HEK293T (cell line): ENCODE data around the gene TMEM178B.

Experiments used
- CTCF ChIA-PET: fragments of 350-600 bp; formaldehyde crosslinking; extraction: SDS; loops from one replicate; lab custom pipeline; 2021; ENCODE audit warnings: antibody characterized with exemption, inconsistent platforms; lab: Yijun Ruan, JAX
- POLR2A ChIA-PET: fragments of 350-600 bp; formaldehyde crosslinking; extraction: SDS; loops from one replicate; lab custom pipeline; 2020; ENCODE audit warnings: antibody characterized with exemption, inconsistent platforms; lab: Yijun Ruan, JAX
- DNase-seq: peaks from one replicate; pipeline ENCODE4 v3.0.0; 2012; ENCODE audit warnings: mixed read lengths; ENCODE audit errors: extremely low spot score
- ARNT ChIP-seq: fragments of 450-650 bp; IDR thresholded peaks from 2 replicates; pipeline ENCODE4 v1.6.1; 2017; ENCODE audit warnings: mild to moderate bottlenecking
- BHLHE40 ChIP-seq: fragments of 450-650 bp; IDR thresholded peaks from 2 replicates; pipeline ENCODE4 v1.6.1; 2016; ENCODE audit warnings: mild to moderate bottlenecking, moderate library complexity, borderline replicate concordance
- CTBP1 ChIP-seq: fragments of 450-650 bp; IDR thresholded peaks from 2 replicates; pipeline ENCODE4 v1.6.1; 2016; ENCODE audit warnings: borderline replicate concordance
- ELF4 ChIP-seq: fragments of 450-650 bp; IDR thresholded peaks from 2 replicates; pipeline ENCODE4 v1.6.1; 2017; ENCODE audit warnings: antibody characterized with exemption
- FOXA1 ChIP-seq: fragments of 450-650 bp; IDR thresholded peaks from 2 replicates; pipeline ENCODE4 v1.6.1; 2016; ENCODE audit warnings: mild to moderate bottlenecking
- FOXK2 ChIP-seq: fragments of 450-650 bp; IDR thresholded peaks from 2 replicates; pipeline ENCODE4 v1.6.1; 2016; ENCODE audit warnings: mild to moderate bottlenecking
- FOXM1 ChIP-seq: fragments of 450-650 bp; IDR thresholded peaks from 2 replicates; pipeline ENCODE4 v1.6.1; 2017; ENCODE audit warnings: mild to moderate bottlenecking, borderline replicate concordance
- HDGF ChIP-seq: fragments of 450-650 bp; IDR thresholded peaks from 2 replicates; pipeline ENCODE4 v1.6.1; 2017; ENCODE audit warnings: antibody characterized with exemption, borderline replicate concordance
- L3MBTL2 ChIP-seq: fragments of 450-650 bp; conservative IDR thresholded peaks from 2 replicates; pipeline ENCODE4 v1.6.1; 2016; ENCODE audit warnings: mild to moderate bottlenecking
- LEF1 ChIP-seq: fragments of 450-650 bp; IDR thresholded peaks from 2 replicates; pipeline ENCODE4 v1.6.1; 2017; ENCODE audit warnings: mild to moderate bottlenecking, borderline replicate concordance
- NFRKB ChIP-seq: fragments of 450-650 bp; IDR thresholded peaks from 2 replicates; pipeline ENCODE4 v1.6.1; 2016; ENCODE audit warnings: mild to moderate bottlenecking, moderate library complexity
- SP1 ChIP-seq: fragments of 450-650 bp; IDR thresholded peaks from 2 replicates; pipeline ENCODE4 v1.6.1; 2017
- SUZ12 ChIP-seq: fragments of 450-650 bp; IDR thresholded peaks from 2 replicates; pipeline ENCODE4 v1.6.1; 2016; ENCODE audit warnings: mild to moderate bottlenecking
- TARDBP ChIP-seq: fragments of 450-650 bp; IDR thresholded peaks from 2 replicates; pipeline ENCODE4 v1.6.1; 2016
- ZNF384 ChIP-seq: fragments of 450-650 bp; IDR thresholded peaks from 2 replicates; pipeline ENCODE4 v1.6.1; 2016
- TF ChIP-seq, protein P1 (sequence below): fragments of 450-650 bp; IDR thresholded peaks from 2 replicates; pipeline ENCODE4 v1.6.1; 2016

The TMEM178B gene

DNA sequence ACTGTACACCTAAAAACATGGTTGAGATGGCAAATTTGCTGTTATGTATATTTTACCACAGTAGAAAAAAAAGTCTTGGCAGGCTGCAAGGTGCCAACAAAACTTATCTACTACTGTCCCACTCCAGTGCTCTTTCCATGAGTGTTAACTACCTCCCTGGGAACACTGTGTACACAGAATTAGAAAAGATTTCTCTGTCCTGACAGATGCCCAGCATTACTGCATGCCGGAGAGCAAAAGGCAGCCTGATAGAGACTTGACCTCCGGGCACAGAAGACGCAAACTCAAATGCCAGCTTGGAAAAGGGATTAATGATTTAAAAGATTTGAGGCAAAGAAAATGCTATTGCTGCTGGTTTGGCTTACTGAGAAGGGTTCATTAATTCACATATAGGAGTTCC is 228.8 kb downstream of the TMEM178B start:
- no peak for DNase-seq
- CTCF ChIA-PET, result no interaction called here
- TF ChIP-seq ELF4, result no peak
- TF ChIP-seq ARNT, result no peak
- POLR2A ChIA-PET, result no interaction called here

GRCh38 chr7:141304291-141304690 is 230.4 kb downstream of the TMEM178B start:
- POLR2A ChIA-PET, result no interaction called here
- CTCF ChIA-PET, result no interaction called here
- DNase-seq, result no peak
- TF ChIP-seq LEF1, result no peak
- no peak for TF ChIP-seq ZNF384
- no peak for TF ChIP-seq NFRKB
- TF ChIP-seq SUZ12, result no peak
- TF ChIP-seq HDGF, result no peak
- TF ChIP-seq ELF4, result no peak
- no peak for TF ChIP-seq L3MBTL2
- no peak for TF ChIP-seq ARNT
- TF ChIP-seq FOXA1, result no peak
- TF ChIP-seq SP1, result no peak
- no peak for TF ChIP-seq FOXK2
- no peak for TF ChIP-seq BHLHE40
- TF ChIP-seq, protein P1, sequence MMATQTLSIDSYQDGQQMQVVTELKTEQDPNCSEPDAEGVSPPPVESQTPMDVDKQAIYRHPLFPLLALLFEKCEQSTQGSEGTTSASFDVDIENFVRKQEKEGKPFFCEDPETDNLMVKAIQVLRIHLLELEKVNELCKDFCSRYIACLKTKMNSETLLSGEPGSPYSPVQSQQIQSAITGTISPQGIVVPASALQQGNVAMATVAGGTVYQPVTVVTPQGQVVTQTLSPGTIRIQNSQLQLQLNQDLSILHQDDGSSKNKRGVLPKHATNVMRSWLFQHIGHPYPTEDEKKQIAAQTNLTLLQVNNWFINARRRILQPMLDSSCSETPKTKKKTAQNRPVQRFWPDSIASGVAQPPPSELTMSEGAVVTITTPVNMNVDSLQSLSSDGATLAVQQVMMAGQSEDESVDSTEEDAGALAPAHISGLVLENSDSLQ, result no peak
- no peak for TF ChIP-seq TARDBP
- no peak for TF ChIP-seq CTBP1
- no peak for TF ChIP-seq FOXM1

DNA sequence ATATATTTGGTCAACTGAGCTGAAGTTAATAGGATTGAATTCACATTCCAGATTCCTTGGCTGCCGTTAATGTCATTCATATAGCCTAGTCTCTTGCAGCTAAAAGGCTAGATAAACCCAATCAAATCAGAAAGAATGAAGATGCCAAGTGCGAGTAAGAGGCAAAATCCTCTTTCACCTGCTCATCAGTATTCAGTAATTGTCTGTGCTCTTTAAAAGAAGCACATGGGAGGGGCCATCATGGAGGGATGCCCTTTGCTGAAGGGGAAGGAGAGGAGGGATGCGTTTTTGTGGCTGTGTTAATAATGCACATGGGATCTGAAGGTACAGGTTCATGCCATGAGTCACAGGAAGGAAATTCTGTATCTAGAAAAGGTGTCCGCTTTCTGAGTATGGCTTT is 232.2 kb downstream of the TMEM178B start:
- CTCF ChIA-PET, result interaction anchor here (0.6 kb wide), 1 partner anchor 31 kb away, joined by 3 read pairs; no protein-coding TSS in a partner anchor
- POLR2A ChIA-PET, result no interaction called here
- no peak for DNase-seq
- TF ChIP-seq ZNF384 (no peak), FOXM1 (no peak)

DNA sequence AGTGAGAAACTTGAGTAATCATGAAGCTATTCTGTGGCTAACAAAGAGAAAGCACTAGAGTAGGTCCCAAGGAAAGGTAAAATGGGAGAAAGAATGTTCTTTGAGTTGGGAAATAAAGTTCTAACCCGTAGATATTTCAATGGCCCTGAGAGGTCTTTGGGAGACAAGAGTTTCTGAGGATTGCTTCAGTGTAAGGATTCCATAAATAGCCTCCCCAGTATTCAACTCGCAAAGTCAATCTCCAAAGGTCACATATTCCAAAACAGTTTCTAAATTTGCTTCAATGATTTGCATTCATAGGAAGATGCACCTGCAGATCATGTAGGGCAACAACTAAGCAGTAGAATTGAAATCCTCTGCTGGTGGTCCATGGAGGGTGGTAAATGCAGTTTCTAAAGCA is 238.5 kb downstream of the TMEM178B start:
- ChIA-PET CTCF (no interaction called here), POLR2A (no interaction called here)

DNA sequence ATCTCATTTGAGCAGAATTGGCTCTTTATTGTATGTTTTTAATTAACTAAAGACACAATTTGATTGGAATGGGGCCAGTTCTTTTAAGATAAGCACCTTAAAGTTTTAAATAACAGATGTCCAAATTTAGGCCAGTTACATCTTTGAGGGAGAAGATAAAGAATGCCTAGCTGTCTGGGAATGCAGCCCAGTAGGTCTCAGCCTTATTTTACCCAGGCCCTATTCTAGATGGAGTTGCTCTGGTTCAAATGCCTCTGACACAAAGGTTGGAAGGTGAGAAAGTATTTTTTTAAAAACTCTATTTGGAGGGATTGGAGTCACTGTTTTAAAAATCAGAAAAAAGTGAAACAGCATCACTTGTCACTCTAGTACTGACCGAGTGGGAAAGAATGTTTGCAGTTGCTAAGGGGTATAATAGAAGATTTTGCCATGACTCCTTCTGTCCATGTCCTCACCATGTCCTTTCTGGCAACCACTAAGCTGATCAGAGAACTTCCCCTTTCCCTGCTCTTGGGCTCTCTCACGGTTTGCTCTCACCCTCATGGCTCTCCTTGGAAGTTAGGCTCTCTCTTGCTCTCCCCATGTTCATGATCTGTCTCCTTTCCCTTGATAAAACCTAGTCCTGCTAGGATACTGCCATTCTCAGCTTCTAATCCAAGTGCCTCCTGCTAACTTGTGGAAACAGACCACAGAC is 239.1 kb downstream of the TMEM178B start:
- no peak for TF ChIP-seq ZNF384
- TF ChIP-seq SUZ12, result no peak
- no peak for TF ChIP-seq NFRKB
- TF ChIP-seq BHLHE40, result no peak
- TF ChIP-seq FOXK2, result no peak
- no peak for TF ChIP-seq L3MBTL2
- no peak for TF ChIP-seq HDGF
- no peak for TF ChIP-seq FOXM1
- no peak for TF ChIP-seq ELF4
- no peak for TF ChIP-seq FOXA1
- TF ChIP-seq TARDBP, result no peak
- ChIA-PET POLR2A (no interaction called here), CTCF (no interaction called here)
- DNase-seq, result no peak

More for the DNA sequence above, 238.5 kb downstream of the TMEM178B start:
- no peak for TF ChIP-seq SUZ12
- no peak for TF ChIP-seq TARDBP
- TF ChIP-seq FOXM1, result no peak
- TF ChIP-seq, protein P1, result no peak
- TF ChIP-seq FOXA1, result no peak
- TF ChIP-seq FOXK2, result no peak
- no peak for TF ChIP-seq SP1
- TF ChIP-seq ELF4, result no peak
- TF ChIP-seq HDGF, result no peak
- TF ChIP-seq ZNF384, result no peak
- TF ChIP-seq ARNT, result no peak
- TF ChIP-seq CTBP1, result no peak
- no peak for TF ChIP-seq BHLHE40
- no peak for TF ChIP-seq LEF1
- TF ChIP-seq L3MBTL2, result no peak
- TF ChIP-seq NFRKB, result no peak
- DNase-seq, result no peak

DNA sequence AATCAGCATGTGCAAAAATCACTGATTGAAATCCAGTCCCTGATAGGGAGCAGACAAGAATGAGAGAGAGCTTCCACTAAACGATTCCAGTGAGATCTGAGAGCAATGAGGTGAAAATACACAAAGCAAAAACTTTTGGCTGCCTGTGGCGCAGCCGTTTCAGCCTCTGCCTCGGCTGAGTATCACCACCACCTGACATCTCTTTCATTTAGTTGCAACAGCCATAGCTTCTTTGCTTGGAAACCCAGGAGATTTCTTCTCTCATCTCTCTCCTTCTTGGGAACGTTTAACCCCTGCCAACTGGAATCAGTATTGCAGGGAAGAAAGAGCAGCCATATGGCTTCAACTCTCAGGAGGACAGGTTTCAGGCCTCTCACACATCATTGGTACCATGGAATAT is 240.0 kb downstream of the TMEM178B start:
- no peak for DNase-seq
- ChIA-PET CTCF (no interaction called here), POLR2A (no interaction called here)
- TF ChIP-seq SP1 (no peak), CTBP1 (no peak), LEF1 (no peak), SUZ12 (no peak), ELF4 (no peak), BHLHE40 (no peak)

DNA sequence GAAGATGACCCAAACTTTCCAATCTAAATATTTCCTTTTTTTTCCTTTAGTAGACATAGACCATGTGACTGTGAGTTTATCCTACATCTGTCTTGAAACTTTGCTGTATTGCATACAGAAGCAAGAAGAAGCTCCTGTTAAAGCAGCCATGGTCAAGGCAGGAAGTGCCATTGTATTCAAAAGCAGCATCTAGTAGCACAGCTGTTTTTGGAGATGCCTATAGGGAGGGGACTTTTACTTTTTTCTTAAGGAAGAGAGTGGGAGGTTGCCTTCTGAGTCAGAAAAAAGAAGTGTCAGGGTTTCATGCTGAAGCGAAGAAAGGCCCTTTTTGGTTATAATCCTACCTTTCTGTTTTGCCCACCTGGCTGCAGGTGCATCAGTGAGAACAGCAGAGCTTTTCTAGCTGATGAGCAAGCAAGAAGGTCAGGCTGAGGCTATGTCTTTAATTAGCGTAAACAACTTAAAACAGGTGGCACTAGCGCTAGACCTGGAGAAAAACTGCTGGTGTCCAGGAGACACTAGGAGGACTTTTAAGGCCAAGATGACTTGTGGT is 243.2 kb downstream of the TMEM178B start:
- CTCF ChIA-PET, result no interaction called here
- POLR2A ChIA-PET, result no interaction called here
- DNase-seq, result no peak
- TF ChIP-seq FOXK2 (no peak), SUZ12 (no peak), CTBP1 (no peak), L3MBTL2 (no peak), NFRKB (no peak), LEF1 (no peak)
- TF ChIP-seq, protein P1, result no peak
